Kidney (tissue), 14 donors: ENCODE measurements around the gene HK1. TPM values are rescaled to one million over a fixed set of nuclear protein-coding genes. Genes with fewer than 3 reads are reported as not detected.
A peak's percentile ranks its signal among the peaks of the same experiment; 100 is the strongest.

ENCODE experiments used
- DNase-seq, 5 donors: peaks; one replicate each; pipeline ENCODE4 v3.0.0-alpha.2; 2013 to 2020
- FAIRE-seq: peaks from 2 replicates; lab custom pipeline; 2012; peaks lifted over from hg19 to GRCh38; lab: Jason Lieb, UNC
- H3K27ac ChIP-seq, 2 donors: one replicate each; pipeline ENCODE4 v1.7.0; 2013; ENCODE audit warnings: low read depth in 2 of 2, low read length in 2 of 2, inconsistent platforms in 1 of 2
- H3K27me3 ChIP-seq: one replicate; pipeline ENCODE4 v1.7.1; 2013; ENCODE audit warnings: low read length, inconsistent platforms; ENCODE audit not compliant: control insufficient read depth, insufficient read depth
- H3K36me3 ChIP-seq, 3 donors: one replicate each; pipeline versions ENCODE4 v1.7.0 to v1.7.1; 2013; ENCODE audit warnings: low read length in 3 of 3, control low read depth in 1 of 3, inconsistent platforms in 1 of 3; ENCODE audit not compliant: insufficient read depth in 3 of 3, control insufficient read depth in 2 of 3
- H3K4me1 ChIP-seq, 3 donors: one replicate each; pipeline versions ENCODE4 v1.7.0 to v1.7.1; 2013; ENCODE audit warnings: low read length in 3 of 3, inconsistent platforms in 1 of 3, low read depth in 1 of 3; ENCODE audit not compliant: control insufficient read depth in 2 of 3, insufficient read depth in 2 of 3
- H3K4me3 ChIP-seq, 3 donors: one replicate each; pipeline versions ENCODE4 v1.7.0 to v1.8.1; 2013; ENCODE audit warnings: low read length in 3 of 3, control low read depth in 1 of 3, inconsistent platforms in 1 of 3
- H3K9ac ChIP-seq, 3 donors: one replicate each; pipeline versions ENCODE4 v1.7.0 to v1.7.1; 2013; ENCODE audit warnings: low read length in 3 of 3, control low read depth in 1 of 3, inconsistent platforms in 1 of 3
- H3K9me3 ChIP-seq, 3 donors: one replicate each; pipeline versions ENCODE4 v1.7.0 to v1.7.1; 2013; ENCODE audit warnings: low read length in 3 of 3, control low read depth in 1 of 3, inconsistent platforms in 1 of 3; ENCODE audit not compliant: control insufficient read depth in 2 of 3, insufficient read depth in 1 of 3
- CTCF ChIP-seq: IDR thresholded peaks from 3 replicates; pipeline ENCODE4 v1.5.1; 2012; ENCODE audit warnings: mild to moderate bottlenecking, moderate library complexity, borderline replicate concordance; ENCODE audit not compliant: insufficient read depth; ENCODE audit errors: extremely low read depth
- intact Hi-C: fragments of 100-400 bp; cut with DNase I; formaldehyde crosslinking; loops from one replicate; pipeline ENCODE4 v1.11.1; 2022
- polyA plus RNA-seq: library from polyadenylated mRNA; stranded (reverse); fragments of 350-450 nt; fragmentation: Illumina TruSeq; extraction: RNeasy Lipid Tissue Mini Kit (QIAGEN cat#74804); gene quantifications from one replicate; pipeline ENCODE4 v1.2.3, GENCODE V29; 2014; ENCODE audit warnings: low read depth, low replicate concordance; ENCODE audit not compliant: insufficient read depth
- total RNA-seq: library from RNA; stranded (reverse); fragmentation: NEBNext Ultra II Directional; extraction: Animal tissue kit (Norgen Biotek cat#: 25700); gene quantifications from one replicate; pipeline ENCODE4 v1.2.1, GENCODE V29; 2021
- donor health status: control.
- donor health status: control.
- donor health status: control.
- donor health status: control.
- donor health status: control.
- donor health status: DM: yes; HTN: yes; CAD: no.
- donor health status: Normal renal cell carcinoma (clear cell type).

HK1 gene
- total and polyA plus RNA-seq, 2 donors from 2014 or later = 35.9 to 84.9 TPM

GRCh38 chr10:69272624-69273023, 5.7 kb upstream of the HK1 start:
- no peak overlapping the region for H3K4me3 ChIP-seq
- H3K9ac ChIP-seq = no peak overlapping the region
- H3K27ac ChIP-seq = no peak overlapping the region
- H3K9me3 ChIP-seq = no peaks in the 10 kb centered on the region
- no peak for DNase-seq
- no peaks in the 10 kb centered on the region for H3K4me1 ChIP-seq
- TF ChIP-seq CTCF = no peak
- intact Hi-C loops = no loop called here
- no peaks in the 10 kb centered on the region for H3K36me3 ChIP-seq
- H3K27me3 ChIP-seq = no peaks in the 10 kb centered on the region
- no peak for FAIRE-seq

GRCh38 chr10:69275444-69275843, 2.9 kb upstream of the HK1 start:
- Histone ChIP-seq H3K27ac (no peak overlapping the region), H3K9ac (no peak overlapping the region), H3K27me3 (no peaks in the 10 kb centered on the region), H3K4me1 (no peaks in the 10 kb centered on the region), H3K9me3 (no peaks in the 10 kb centered on the region), H3K36me3 (no peaks in the 10 kb centered on the region), H3K4me3 (no peak overlapping the region)
- DNase-seq (no peak), FAIRE-seq (no peak)
- TF ChIP-seq CTCF = no peak
- intact Hi-C loops = no loop called here

GRCh38 chr10:69276503-69276902, 1.8 kb upstream of the HK1 start:
- Histone ChIP-seq H3K36me3 (no peaks in the 10 kb centered on the region), H3K4me3 (no peak overlapping the region), H3K9me3 (no peaks in the 10 kb centered on the region), H3K9ac (no peak overlapping the region), H3K4me1 (no peaks in the 10 kb centered on the region), H3K27me3 (no peaks in the 10 kb centered on the region), H3K27ac (no peak overlapping the region)
- intact Hi-C loops = no loop called here
- no peak for TF ChIP-seq CTCF
- FAIRE-seq = peak; percentile 64
- DNase-seq = no peak

GRCh38 chr10:69279110-69279509, 814 bp downstream of the HK1 start:
- FAIRE-seq (no peak), DNase-seq (no peak)
- no peak for TF ChIP-seq CTCF
- intact Hi-C loops = no loop called here
- H3K9me3 ChIP-seq = no peaks in the 10 kb centered on the region
- H3K27me3 ChIP-seq = no peaks in the 10 kb centered on the region
- H3K4me3 ChIP-seq = no peak overlapping the region
- no peak overlapping the region for H3K27ac ChIP-seq
- no peaks in the 10 kb centered on the region for H3K36me3 ChIP-seq
- no peaks in the 10 kb centered on the region for H3K4me1 ChIP-seq
- no peak overlapping the region for H3K9ac ChIP-seq
